Subcutaneous abdominal adipose tissue (tissue), 5 donors: ENCODE results near the gene KHDRBS2.

Experiments
- H3K27ac ChIP-seq: one replicate; pipeline ENCODE4 v1.7.0; 2013; ENCODE audit warnings: low read depth, mild to moderate bottlenecking, inconsistent platforms, low read length, moderate library complexity
- H3K27me3 ChIP-seq, 5 donors: one replicate each; pipeline ENCODE4 v1.7.0; 2013; ENCODE audit warnings: low read length in 5 of 5, inconsistent platforms in 1 of 5; ENCODE audit not compliant: control insufficient read depth in 5 of 5, insufficient read depth in 4 of 5
- H3K36me3 ChIP-seq, 5 donors: one replicate each; pipeline ENCODE4 v1.7.0; 2013; ENCODE audit warnings: low read length in 5 of 5; ENCODE audit not compliant: control insufficient read depth in 5 of 5, insufficient read depth in 5 of 5
- H3K4me1 ChIP-seq, 5 donors: one replicate each; pipeline ENCODE4 v1.7.0; 2013; ENCODE audit warnings: low read length in 5 of 5, mild to moderate bottlenecking in 3 of 5, moderate library complexity in 1 of 5; ENCODE audit not compliant: control insufficient read depth in 5 of 5, insufficient read depth in 5 of 5
- H3K4me3 ChIP-seq, 5 donors: one replicate each; pipeline ENCODE4 v1.7.0; 2013; ENCODE audit warnings: low read length in 5 of 5, low read depth in 1 of 5
- H3K9ac ChIP-seq, 5 donors: one replicate each; pipeline ENCODE4 v1.7.0; 2013; ENCODE audit warnings: low read length in 5 of 5, mild to moderate bottlenecking in 4 of 5, moderate library complexity in 3 of 5
- H3K9me3 ChIP-seq, 5 donors: one replicate each; pipeline ENCODE4 v1.7.0; 2013; ENCODE audit warnings: low read length in 5 of 5; ENCODE audit not compliant: control insufficient read depth in 5 of 5
- donor health status: healthy.
- donor health status: healthy.
- donor health status: healthy.
- donor health status: healthy.
- donor health status: healthy.

The KHDRBS2 gene

GRCh38 chr6:62285612-62286469 is at the start of gene KHDRBS2:
Gene KHDRBS2 (minus strand): TSS chr6:62286225.
- Histone ChIP-seq H3K4me3 (peak within 1 kb of the TSS; percentile 50 to 58 (median 56)), H3K4me1 (peaks cover 2 to 14% (median 13%) of the 10 kb centered on the region in 5 donors), H3K9me3 (no peaks in the 10 kb centered on the region), H3K36me3 (no peaks in the 10 kb centered on the region), H3K27ac (no peak within 1 kb of the TSS), H3K27me3 (peaks cover 8 to 16% (median 10%) of the 10 kb centered on the region in 5 donors), H3K9ac (peak within 1 kb of the TSS in 2 of 5 donors; percentile 14 to 35)

- Histone ChIP-seq H3K27me3 (no peaks in the 10 kb centered on the region), H3K36me3 (no peaks in the 10 kb centered on the region), H3K4me1 (peaks cover 0 to 7% (median 0%) of the 10 kb centered on the region in 5 donors), H3K9me3 (peaks cover 0 to 8% (median 7%) of the 10 kb centered on the region in 5 donors), H3K4me3 (no peak overlapping the region), H3K27ac (no peak overlapping the region), H3K9ac (no peak overlapping the region)
These were observed 42.6 kb upstream of the KHDRBS2 start for GRCh38 chr6:62328607-62329006.

GRCh38 chr6:62324834-62325233 is 38.8 kb upstream of the KHDRBS2 start:
- no peaks in the 10 kb centered on the region for H3K27me3 ChIP-seq
- peaks cover 0 to 3% (median 0%) of the 10 kb centered on the region in 5 donors for H3K9me3 ChIP-seq
- H3K4me3 ChIP-seq, result no peak overlapping the region
- H3K9ac ChIP-seq, result no peak overlapping the region
- H3K4me1 ChIP-seq, result peaks cover 0 to 10% (median 0%) of the 10 kb centered on the region in 5 donors
- H3K36me3 ChIP-seq, result no peaks in the 10 kb centered on the region
- H3K27ac ChIP-seq, result no peak overlapping the region

- Histone ChIP-seq H3K9ac (no peak overlapping the region), H3K4me1 (peaks cover 0 to 10% (median 0%) of the 10 kb centered on the region in 5 donors), H3K27me3 (no peaks in the 10 kb centered on the region), H3K9me3 (peaks cover 0 to 3% (median 0%) of the 10 kb centered on the region in 5 donors), H3K27ac (no peak overlapping the region), H3K4me3 (no peak overlapping the region), H3K36me3 (no peaks in the 10 kb centered on the region)
These were observed 37.9 kb upstream of the KHDRBS2 start for GRCh38 chr6:62323818-62324431.

- no peaks in the 10 kb centered on the region for H3K36me3 ChIP-seq
- H3K27ac ChIP-seq, result no peak overlapping the region
- H3K4me1 ChIP-seq, result no peaks in the 10 kb centered on the region
- peaks cover 0 to 4% (median 0%) of the 10 kb centered on the region in 5 donors for H3K9me3 ChIP-seq
- H3K4me3 ChIP-seq, result no peak overlapping the region
- no peak overlapping the region for H3K9ac ChIP-seq
- H3K27me3 ChIP-seq, result no peaks in the 10 kb centered on the region
These were observed 12.8 kb upstream of the KHDRBS2 start for GRCh38 chr6:62298745-62299392.

GRCh38 chr6:62296541-62296940 is 10.5 kb upstream of the KHDRBS2 start:
- no peaks in the 10 kb centered on the region for H3K36me3 ChIP-seq
- H3K4me1 ChIP-seq, result no peaks in the 10 kb centered on the region
- H3K27me3 ChIP-seq, result no peaks in the 10 kb centered on the region
- H3K4me3 ChIP-seq, result no peak overlapping the region
- no peak overlapping the region for H3K9ac ChIP-seq
- H3K9me3 ChIP-seq, result peaks cover 0 to 4% (median 0%) of the 10 kb centered on the region in 5 donors
- no peak overlapping the region for H3K27ac ChIP-seq

GRCh38 chr6:62288974-62289373 is 2.9 kb upstream of the KHDRBS2 start:
- no peaks in the 10 kb centered on the region for H3K9me3 ChIP-seq
- no peak overlapping the region for H3K9ac ChIP-seq
- H3K4me1 ChIP-seq, result peaks cover 2 to 14% (median 13%) of the 10 kb centered on the region in 5 donors
- no peak overlapping the region for H3K4me3 ChIP-seq
- no peaks in the 10 kb centered on the region for H3K36me3 ChIP-seq
- peaks cover 8 to 16% (median 10%) of the 10 kb centered on the region in 5 donors for H3K27me3 ChIP-seq
- no peak overlapping the region for H3K27ac ChIP-seq

GRCh38 chr6:62288562-62288961 is 2.5 kb upstream of the KHDRBS2 start:
- Histone ChIP-seq H3K27me3 (peaks cover 8 to 16% (median 10%) of the 10 kb centered on the region in 5 donors), H3K9ac (no peak overlapping the region), H3K4me1 (peaks cover 2 to 14% (median 13%) of the 10 kb centered on the region in 5 donors), H3K36me3 (no peaks in the 10 kb centered on the region), H3K4me3 (no peak overlapping the region), H3K27ac (no peak overlapping the region), H3K9me3 (no peaks in the 10 kb centered on the region)

- Histone ChIP-seq H3K4me1 (peaks cover 2 to 14% (median 13%) of the 10 kb centered on the region in 5 donors), H3K9me3 (no peaks in the 10 kb centered on the region), H3K4me3 (peak overlapping the region; percentile 46 to 58 (median 56)), H3K27me3 (peaks cover 8 to 16% (median 10%) of the 10 kb centered on the region in 5 donors), H3K36me3 (no peaks in the 10 kb centered on the region), H3K27ac (no peak overlapping the region), H3K9ac (no peak overlapping the region)
These were observed 432 bp upstream of the KHDRBS2 start for GRCh38 chr6:62286470-62286843.
